Naive thymus-derived CD8-positive, alpha-beta T cell (primary cell): ENCODE data around the gene NACAD. TPM values are rescaled to one million over a fixed set of nuclear protein-coding genes. Genes with fewer than 3 reads are reported as not detected.
"Not testable (repeated sequence)": the region's sequence is repeated elsewhere in the genome, so short reads cannot be mapped to it uniquely, and the experiment has no call there.

Experiments
- ATAC-seq, 2 donors: fragments of 150-1000 bp; cut with Tn5 transposase in 1 of 2; sonication (Bioruptor Pico), chemical (Tn5 transposase) in 1 of 2; 1 replicate in 1 of 2; 2 replicates in 1 of 2; pipeline ENCODE4 v1.10.0; 2021; ENCODE audit warnings: mild to moderate bottlenecking in 2 of 2, moderate library complexity in 2 of 2
- POLR2A ChIA-PET: fragments of 350-600 bp; sonication (Branson Sonifier 250); formaldehyde crosslinking; loops from one replicate; lab custom pipeline; 2021; ENCODE audit warnings: antibody characterized with exemption; lab: Charles Lee
- DNase-seq, 10 donors: peaks; one replicate each; pipeline versions ENCODE4 v3.0.0 to v3.0.0-alpha.2; 2020 to 2022
- H3K27ac Mint-ChIP-seq, 10 donors: one replicate each; pipeline ENCODE4 v1.8.0; 2020 to 2022; ENCODE audit warnings: mild to moderate bottlenecking in 10 of 10, mixed read lengths in 10 of 10, moderate library complexity in 4 of 10, inconsistent platforms in 1 of 10
- H3K27me3 Mint-ChIP-seq, 5 donors: one replicate each; pipeline ENCODE4 v1.8.0; 2021 to 2022; ENCODE audit warnings: mixed read lengths in 5 of 5
- H3K36me3 Mint-ChIP-seq, 3 donors: one replicate each; pipeline ENCODE4 v1.8.0; 2020 to 2022; ENCODE audit warnings: mixed read lengths in 3 of 3, mild to moderate bottlenecking in 2 of 3, inconsistent platforms in 1 of 3
- H3K4me1 Mint-ChIP-seq, 4 donors: one replicate each; pipeline ENCODE4 v1.8.0; 2021 to 2022; ENCODE audit warnings: mixed read lengths in 4 of 4
- H3K4me3 Mint-ChIP-seq, 10 donors: one replicate each; pipeline ENCODE4 v1.8.0; 2020 to 2022; ENCODE audit warnings: mild to moderate bottlenecking in 10 of 10, mixed read lengths in 10 of 10, moderate library complexity in 6 of 10, inconsistent platforms in 1 of 10
- H3K9me3 Mint-ChIP-seq, 9 donors: one replicate each; pipeline ENCODE4 v1.8.0; 2020 to 2022; ENCODE audit warnings: mixed read lengths in 9 of 9, mild to moderate bottlenecking in 3 of 9, inconsistent platforms in 1 of 9, moderate library complexity in 1 of 9
- polyA plus RNA-seq, 3 donors: library from polyadenylated mRNA; unstranded; fragments of 300-500 nt; fragmentation: Illumina TruSeq; gene quantifications; one replicate each; pipeline ENCODE4 v1.2.3, GENCODE V29; 2021
- total RNA-seq, 8 experiments: library from RNA in 2 of 8; stranded (reverse) in 2 of 8; gene quantifications; one replicate each; pipeline ENCODE4 v1.2.3 and lab custom pipeline; 2021 to 2026

The NACAD gene
- total and polyA plus RNA-seq, 5 experiments from 2014 or later: 0.06 to 0.16 (median 0.15) TPM

- Mint-ChIP-seq H3K9me3 (no peaks in the 10 kb centered on the region), H3K27me3 (no peaks in the 10 kb centered on the region), H3K4me1 (peaks cover 5 to 22% (median 18%) of the 10 kb centered on the region in 4 donors), H3K27ac (peak overlapping the region in 3 of 10 donors; percentile 49 to 66 (median 60)), H3K36me3 (no peaks in the 10 kb centered on the region), H3K4me3 (no peak overlapping the region)
- no peak for ATAC-seq
- POLR2A ChIA-PET: interaction anchor here (1.5 to 3.9 kb wide), 2 partner anchors 14 to 147 kb away, joined by 3 to 38 read pairs; partner anchors contain the start of genes MYO1G and TBRG4
- no peak for DNase-seq
These were observed 36.6 kb upstream of the NACAD start for GRCh38 chr7:45125193-45125904.

- H3K9me3 Mint-ChIP-seq: no peaks in the 10 kb centered on the region
- H3K4me3 Mint-ChIP-seq: no peak overlapping the region
- H3K27ac Mint-ChIP-seq: peak overlapping the region in 7 of 10 donors; percentile 8 to 89 (median 87)
- POLR2A ChIA-PET: interaction anchor here (1.2 to 3.9 kb wide), 3 partner anchors 13 to 146 kb away, joined by 3 to 38 read pairs (median 3); partner anchors contain the start of genes MYO1G and TBRG4
- ATAC-seq (no peak), DNase-seq (no peak)
- no peaks in the 10 kb centered on the region for H3K36me3 Mint-ChIP-seq
- peaks cover 2 to 22% (median 18%) of the 10 kb centered on the region in 4 donors for H3K4me1 Mint-ChIP-seq
- H3K27me3 Mint-ChIP-seq: peaks cover 0 to 2% (median 0%) of the 10 kb centered on the region in 5 donors
These were observed 35.3 kb upstream of the NACAD start for GRCh38 chr7:45123913-45124710.

GRCh38 chr7:45122975-45123860, 34.4 kb upstream of the NACAD start:
- POLR2A ChIA-PET: interaction anchor here (0.6 to 3.9 kb wide), 3 partner anchors 12 to 247 kb away, joined by 3 to 38 read pairs (median 3); partner anchors contain the start of gene TBRG4
- H3K4me3 Mint-ChIP-seq: peak overlapping the region in 6 of 10 donors; percentile 47 to 71 (median 62)
- no peaks in the 10 kb centered on the region for H3K36me3 Mint-ChIP-seq
- DNase-seq: no peak
- H3K27me3 Mint-ChIP-seq: peaks cover 0 to 8% (median 2%) of the 10 kb centered on the region in 5 donors
- H3K9me3 Mint-ChIP-seq: no peaks in the 10 kb centered on the region
- peak in 1 of 2 donors; percentile 30 for ATAC-seq
- peaks cover 4 to 22% (median 18%) of the 10 kb centered on the region in 4 donors for H3K4me1 Mint-ChIP-seq
- H3K27ac Mint-ChIP-seq: peak overlapping the region; percentile 59 to 89 (median 84)

DNA sequence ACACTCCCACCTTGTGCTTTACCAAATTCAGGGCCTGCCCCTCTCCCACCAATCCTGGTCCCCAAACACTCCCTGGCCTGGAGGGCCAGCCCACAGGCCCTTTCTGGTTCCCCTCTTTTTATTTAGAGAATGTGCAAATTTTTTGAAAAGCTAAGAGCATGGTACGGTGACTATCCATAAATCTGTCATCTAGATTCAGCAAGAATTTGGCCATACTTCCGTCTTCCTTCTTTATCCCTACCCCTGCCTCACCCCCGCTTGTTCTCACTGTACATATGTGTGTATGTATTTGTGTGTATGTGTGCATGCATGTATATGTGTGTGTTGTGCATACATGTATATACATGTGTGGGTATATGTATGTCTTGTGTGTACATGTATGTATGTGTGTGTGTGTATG, 30.8 kb upstream of the NACAD start:
- POLR2A ChIA-PET: no interaction called here
- H3K27me3 Mint-ChIP-seq: peaks cover 0 to 17% (median 2%) of the 10 kb centered on the region in 5 donors
- ATAC-seq (no peak), DNase-seq (no peak)
- H3K27ac Mint-ChIP-seq: no peak overlapping the region
- no peaks in the 10 kb centered on the region for H3K9me3 Mint-ChIP-seq
- H3K4me3 Mint-ChIP-seq: no peak overlapping the region
- no peaks in the 10 kb centered on the region for H3K36me3 Mint-ChIP-seq
- H3K4me1 Mint-ChIP-seq: peaks cover 6 to 23% (median 18%) of the 10 kb centered on the region in 4 donors

- Mint-ChIP-seq H3K4me1 (peaks cover 8 to 21% (median 16%) of the 10 kb centered on the region in 4 donors), H3K9me3 (no peaks in the 10 kb centered on the region), H3K36me3 (no peaks in the 10 kb centered on the region), H3K4me3 (no peak overlapping the region), H3K27me3 (peaks cover 0 to 17% (median 2%) of the 10 kb centered on the region in 5 donors), H3K27ac (no peak overlapping the region)
- POLR2A ChIA-PET: no interaction called here
- DNase-seq (no peak), ATAC-seq (no peak)
These were observed 30.1 kb upstream of the NACAD start for GRCh38 chr7:45118889-45119331.

DNA sequence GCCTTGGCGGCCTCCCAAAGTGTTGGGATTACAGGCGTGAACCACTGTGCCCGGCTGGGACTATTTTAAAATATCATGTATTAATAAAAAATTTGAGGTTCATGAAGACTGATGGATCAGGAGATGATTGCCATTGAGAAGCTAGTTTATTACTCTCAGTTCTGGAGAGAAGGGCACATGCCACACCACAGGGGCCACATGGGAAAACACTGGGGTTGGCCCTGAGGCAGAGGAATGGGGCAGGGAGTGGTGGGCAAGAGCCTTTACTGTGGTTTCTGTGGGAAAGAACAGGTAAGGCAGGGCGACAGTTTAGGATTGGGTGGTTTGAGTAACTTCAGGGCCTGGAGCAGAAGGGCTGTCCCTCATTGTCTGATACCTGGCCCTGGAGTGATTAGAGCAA, 29.5 kb upstream of the NACAD start:
- Mint-ChIP-seq H3K27ac (peak overlapping the region in 1 of 10 donors; percentile 65), H3K36me3 (no peaks in the 10 kb centered on the region)
- POLR2A ChIA-PET: no interaction called here

DNA sequence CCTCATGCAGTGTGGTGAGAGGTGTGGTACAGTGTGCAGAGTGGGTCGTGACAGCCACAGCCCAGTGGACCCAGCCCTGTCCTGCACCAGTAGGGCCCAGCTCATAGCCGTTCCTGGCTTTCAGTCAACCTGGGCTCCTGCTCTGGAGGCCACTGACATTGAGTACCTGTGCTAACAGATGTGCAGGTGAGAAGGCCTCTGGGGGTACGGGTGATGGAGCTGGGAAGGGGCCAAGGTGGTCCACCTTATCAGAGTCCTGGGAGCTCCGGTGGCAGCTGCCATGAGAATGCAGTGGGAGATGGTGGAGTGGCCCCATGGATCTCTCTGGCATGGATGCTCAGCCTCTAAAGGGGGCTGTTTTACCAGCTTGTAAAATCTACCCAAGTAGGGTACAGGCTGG, 28.8 kb upstream of the NACAD start:
- Mint-ChIP-seq H3K27me3 (peaks cover 0 to 17% (median 2%) of the 10 kb centered on the region in 5 donors), H3K36me3 (no peaks in the 10 kb centered on the region), H3K4me1 (peaks cover 3 to 11% (median 8%) of the 10 kb centered on the region in 4 donors), H3K4me3 (no peak overlapping the region), H3K9me3 (no peaks in the 10 kb centered on the region), H3K27ac (peak overlapping the region in 1 of 10 donors; percentile 15)
- POLR2A ChIA-PET: interaction anchor here (0.5 kb wide), 1 partner anchor 109 kb away, joined by 4 read pairs; no protein-coding TSS in a partner anchor
- ATAC-seq: no peak
- DNase-seq: no peak

More for the DNA sequence above, 29.5 kb upstream of the NACAD start:
- Mint-ChIP-seq H3K4me1 (peaks cover 6 to 15% (median 11%) of the 10 kb centered on the region in 4 donors), H3K9me3 (no peaks in the 10 kb centered on the region), H3K27me3 (peaks cover 0 to 17% (median 2%) of the 10 kb centered on the region in 5 donors), H3K4me3 (no peak overlapping the region)
- DNase-seq (no peak), ATAC-seq (no peak)

DNA sequence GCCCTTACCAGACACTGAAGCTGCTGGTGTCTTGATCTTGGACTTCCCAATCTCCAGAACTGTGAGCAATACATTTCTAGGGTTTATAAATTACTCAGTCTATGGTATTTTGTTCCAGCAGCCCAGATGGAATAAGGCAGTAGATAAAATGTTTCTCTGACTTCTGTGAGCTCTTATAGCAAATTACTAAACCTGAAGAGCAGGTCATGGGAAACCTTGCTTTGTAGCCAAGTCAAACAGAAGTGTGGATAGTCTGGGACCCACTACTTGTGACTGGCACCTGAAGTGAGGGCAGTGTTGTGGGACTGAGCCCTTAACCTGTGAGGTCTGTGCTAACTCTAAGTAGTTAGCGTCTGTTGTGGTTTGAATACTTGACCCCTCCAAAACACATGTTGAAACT, 27.3 kb upstream of the NACAD start:
- Mint-ChIP-seq H3K27ac (peak overlapping the region in 1 of 10 donors; percentile 7), H3K27me3 (peaks cover 0 to 17% (median 2%) of the 10 kb centered on the region in 5 donors), H3K9me3 (peaks cover 0 to 1% (median 0%) of the 10 kb centered on the region in 9 donors), H3K36me3 (no peaks in the 10 kb centered on the region), H3K4me1 (peaks cover 10 to 18% (median 14%) of the 10 kb centered on the region in 4 donors), H3K4me3 (no peak overlapping the region)
- ATAC-seq (no peak), DNase-seq (no peak)
- POLR2A ChIA-PET: interaction anchor here (1.1 kb wide), 1 partner anchor 334 kb away, joined by 3 read pairs; no protein-coding TSS in a partner anchor

DNA sequence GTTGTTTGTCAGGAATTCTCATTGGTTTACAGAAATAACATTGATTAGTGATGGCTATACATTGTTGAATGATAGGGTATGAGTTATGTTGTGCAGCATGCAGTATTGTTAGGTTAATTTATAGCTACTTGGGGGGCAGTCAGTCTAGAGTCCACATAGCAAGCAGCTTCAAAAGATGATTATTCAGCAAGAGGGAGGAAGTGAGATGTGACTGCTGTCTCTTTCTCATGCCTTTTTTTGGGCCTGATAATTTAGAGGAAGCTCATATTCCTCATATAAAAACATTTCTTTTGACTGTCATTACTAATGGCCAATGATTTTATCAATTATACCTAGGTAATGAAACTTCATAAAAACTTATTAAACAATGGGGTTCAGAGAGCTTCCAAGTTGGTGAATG, 26.2 kb upstream of the NACAD start:
- POLR2A ChIA-PET: no interaction called here
- H3K4me3 Mint-ChIP-seq: no peak overlapping the region
- H3K9me3 Mint-ChIP-seq: peaks cover 0 to 1% (median 0%) of the 10 kb centered on the region in 9 donors
- ATAC-seq (no peak), DNase-seq (no peak)
- peaks cover 13 to 26% (median 23%) of the 10 kb centered on the region in 4 donors for H3K4me1 Mint-ChIP-seq
- H3K27ac Mint-ChIP-seq: no peak overlapping the region
- H3K36me3 Mint-ChIP-seq: peaks cover 0 to 3% (median 3%) of the 10 kb centered on the region in 3 donors
- H3K27me3 Mint-ChIP-seq: peaks cover 0 to 17% (median 2%) of the 10 kb centered on the region in 5 donors

GRCh38 chr7:45114257-45114656, 25.5 kb upstream of the NACAD start:
- POLR2A ChIA-PET: interaction anchor here (0.6 kb wide), 1 partner anchor 191 kb away, joined by 3 read pairs; no protein-coding TSS in a partner anchor
- not testable (repeated sequence) for H3K36me3 Mint-ChIP-seq

DNA sequence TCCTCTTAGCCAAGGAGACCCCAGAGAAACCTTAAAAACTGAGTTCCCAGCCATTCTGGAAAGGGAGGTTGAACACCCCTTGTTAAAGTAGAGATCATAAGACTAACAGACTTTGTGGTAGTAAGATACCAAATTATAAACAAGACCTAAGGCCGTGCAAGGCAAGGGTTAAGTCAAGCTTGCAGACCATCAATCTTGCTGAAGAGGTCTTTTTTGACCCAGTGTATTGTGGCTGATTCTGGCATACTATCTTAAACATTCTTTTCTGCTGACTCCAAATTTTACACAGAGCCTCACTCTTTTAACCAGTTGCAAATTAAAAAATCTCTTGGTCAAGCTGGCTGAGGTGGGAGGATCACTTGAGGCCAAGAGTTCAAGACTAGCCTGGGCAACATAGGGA, 23.9 kb upstream of the NACAD start:
- peaks cover 0 to 18% (median 6%) of the 10 kb centered on the region in 3 donors for H3K36me3 Mint-ChIP-seq
- POLR2A ChIA-PET: interaction anchor here (1.0 to 4.2 kb wide), 7 partner anchors 11 to 506 kb away, joined by 3 to 38 read pairs (median 11); partner anchors contain the start of genes MYO1G, OGDH and PURB
- H3K4me1 Mint-ChIP-seq: peaks cover 18 to 46% (median 41%) of the 10 kb centered on the region in 4 donors
- peaks cover 0 to 1% (median 0%) of the 10 kb centered on the region in 9 donors for H3K9me3 Mint-ChIP-seq
- peak overlapping the region; percentile 78 to 100 (median 96) for H3K4me3 Mint-ChIP-seq
- peak overlapping the region in 9 of 10 donors; percentile 97 to 100 (median 99) for H3K27ac Mint-ChIP-seq
- H3K27me3 Mint-ChIP-seq: peaks cover 0 to 8% (median 0%) of the 10 kb centered on the region in 5 donors
- ATAC-seq (no peak), DNase-seq (no peak)

More at GRCh38 chr7:45114257-45114656, 25.5 kb upstream of the NACAD start:
- not testable (repeated sequence) for ATAC-seq, H3K27ac Mint-ChIP-seq, H3K4me3 Mint-ChIP-seq, H3K9me3 Mint-ChIP-seq, DNase-seq
- H3K27me3 Mint-ChIP-seq: peaks cover 0 to 17% (median 0%) of the 10 kb centered on the region in 5 donors
- peaks cover 13 to 31% (median 25%) of the 10 kb centered on the region in 4 donors for H3K4me1 Mint-ChIP-seq
